Measurements from ENCODE around the gene INSYN2A. TPM values are rescaled to one million over a fixed set of nuclear protein-coding genes. Genes with fewer than 3 reads are reported as not detected.

Gene INSYN2A
- total RNA-seq, 1 experiment from 2014 or later: 0.13 TPM

DNA sequence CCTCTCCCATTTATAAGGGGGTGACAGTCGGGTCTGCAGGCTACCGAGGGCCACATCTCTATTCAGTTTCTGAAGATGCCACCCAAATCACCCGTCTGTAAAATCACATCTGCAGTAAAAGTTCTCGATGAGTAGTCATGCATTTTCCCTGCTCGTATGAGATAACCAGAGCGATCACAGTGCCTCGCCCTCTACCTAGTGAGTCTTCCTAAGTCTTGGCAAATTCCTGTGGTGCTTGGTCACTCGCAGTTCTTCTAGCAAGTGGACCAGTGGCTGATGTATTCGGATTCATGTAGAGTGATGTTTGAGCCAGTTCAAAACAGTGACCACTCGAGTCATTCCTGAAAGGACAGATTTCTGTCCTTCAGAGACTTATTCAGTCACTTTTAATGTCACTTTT is 44.9 kb downstream of the INSYN2A start:
- H3K36me3 Mint-ChIP-seq: no peaks in the 10 kb centered on the region
- DNase-seq (ENCODE audit: low spot score) (no peak), ATAC-seq (no peak)
- peaks cover 63% of the 10 kb centered on the region for H3K4me1 Mint-ChIP-seq
- TF ChIP-seq CREM (CRISPR knock-in tag; IDR thresholded peaks at IDR 0.05) (no peak), CBFB (CRISPR knock-in tag; IDR thresholded peaks at IDR 0.05; ENCODE audit: low read depth) (no peak), SP1 (CRISPR knock-in tag; conservative IDR thresholded peaks at IDR 0.05) (no peak), ZNF423 (CRISPR knock-in tag; IDR thresholded peaks at IDR 0.05) (no peak), TEAD1 (CRISPR knock-in tag; IDR thresholded peaks at IDR 0.05) (no peak), TEAD4 (CRISPR knock-in tag; IDR thresholded peaks at IDR 0.05) (no peak), ZNF138 (CRISPR knock-in tag; conservative IDR thresholded peaks at IDR 0.05) (no peak), NFE2L1 (CRISPR knock-in tag; IDR thresholded peaks at IDR 0.05) (no peak), PRRX2 (CRISPR knock-in tag; IDR thresholded peaks at IDR 0.05) (no peak), NFYB (CRISPR knock-in tag; conservative IDR thresholded peaks at IDR 0.05; ENCODE audit: low read depth) (no peak), ZMAT4 (CRISPR knock-in tag; IDR thresholded peaks at IDR 0.05) (no peak), HMGXB4 (CRISPR knock-in tag; IDR thresholded peaks at IDR 0.05) (no peak), ZNF671 (CRISPR knock-in tag; IDR thresholded peaks at IDR 0.05) (no peak), ZNF532 (CRISPR knock-in tag; IDR thresholded peaks at IDR 0.05; ENCODE audit: borderline replicate concordance) (no peak)
- TF ChIP-seq, protein P1, sequence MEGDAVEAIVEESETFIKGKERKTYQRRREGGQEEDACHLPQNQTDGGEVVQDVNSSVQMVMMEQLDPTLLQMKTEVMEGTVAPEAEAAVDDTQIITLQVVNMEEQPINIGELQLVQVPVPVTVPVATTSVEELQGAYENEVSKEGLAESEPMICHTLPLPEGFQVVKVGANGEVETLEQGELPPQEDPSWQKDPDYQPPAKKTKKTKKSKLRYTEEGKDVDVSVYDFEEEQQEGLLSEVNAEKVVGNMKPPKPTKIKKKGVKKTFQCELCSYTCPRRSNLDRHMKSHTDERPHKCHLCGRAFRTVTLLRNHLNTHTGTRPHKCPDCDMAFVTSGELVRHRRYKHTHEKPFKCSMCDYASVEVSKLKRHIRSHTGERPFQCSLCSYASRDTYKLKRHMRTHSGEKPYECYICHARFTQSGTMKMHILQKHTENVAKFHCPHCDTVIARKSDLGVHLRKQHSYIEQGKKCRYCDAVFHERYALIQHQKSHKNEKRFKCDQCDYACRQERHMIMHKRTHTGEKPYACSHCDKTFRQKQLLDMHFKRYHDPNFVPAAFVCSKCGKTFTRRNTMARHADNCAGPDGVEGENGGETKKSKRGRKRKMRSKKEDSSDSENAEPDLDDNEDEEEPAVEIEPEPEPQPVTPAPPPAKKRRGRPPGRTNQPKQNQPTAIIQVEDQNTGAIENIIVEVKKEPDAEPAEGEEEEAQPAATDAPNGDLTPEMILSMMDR (IDR thresholded peaks at IDR 0.05): no peak
- TF ChIP-seq, protein P2, sequence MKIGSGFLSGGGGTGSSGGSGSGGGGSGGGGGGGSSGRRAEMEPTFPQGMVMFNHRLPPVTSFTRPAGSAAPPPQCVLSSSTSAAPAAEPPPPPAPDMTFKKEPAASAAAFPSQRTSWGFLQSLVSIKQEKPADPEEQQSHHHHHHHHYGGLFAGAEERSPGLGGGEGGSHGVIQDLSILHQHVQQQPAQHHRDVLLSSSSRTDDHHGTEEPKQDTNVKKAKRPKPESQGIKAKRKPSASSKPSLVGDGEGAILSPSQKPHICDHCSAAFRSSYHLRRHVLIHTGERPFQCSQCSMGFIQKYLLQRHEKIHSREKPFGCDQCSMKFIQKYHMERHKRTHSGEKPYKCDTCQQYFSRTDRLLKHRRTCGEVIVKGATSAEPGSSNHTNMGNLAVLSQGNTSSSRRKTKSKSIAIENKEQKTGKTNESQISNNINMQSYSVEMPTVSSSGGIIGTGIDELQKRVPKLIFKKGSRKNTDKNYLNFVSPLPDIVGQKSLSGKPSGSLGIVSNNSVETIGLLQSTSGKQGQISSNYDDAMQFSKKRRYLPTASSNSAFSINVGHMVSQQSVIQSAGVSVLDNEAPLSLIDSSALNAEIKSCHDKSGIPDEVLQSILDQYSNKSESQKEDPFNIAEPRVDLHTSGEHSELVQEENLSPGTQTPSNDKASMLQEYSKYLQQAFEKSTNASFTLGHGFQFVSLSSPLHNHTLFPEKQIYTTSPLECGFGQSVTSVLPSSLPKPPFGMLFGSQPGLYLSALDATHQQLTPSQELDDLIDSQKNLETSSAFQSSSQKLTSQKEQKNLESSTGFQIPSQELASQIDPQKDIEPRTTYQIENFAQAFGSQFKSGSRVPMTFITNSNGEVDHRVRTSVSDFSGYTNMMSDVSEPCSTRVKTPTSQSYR (CRISPR knock-in tag; IDR thresholded peaks at IDR 0.05): no peak
- TF ChIP-seq, protein P3, sequence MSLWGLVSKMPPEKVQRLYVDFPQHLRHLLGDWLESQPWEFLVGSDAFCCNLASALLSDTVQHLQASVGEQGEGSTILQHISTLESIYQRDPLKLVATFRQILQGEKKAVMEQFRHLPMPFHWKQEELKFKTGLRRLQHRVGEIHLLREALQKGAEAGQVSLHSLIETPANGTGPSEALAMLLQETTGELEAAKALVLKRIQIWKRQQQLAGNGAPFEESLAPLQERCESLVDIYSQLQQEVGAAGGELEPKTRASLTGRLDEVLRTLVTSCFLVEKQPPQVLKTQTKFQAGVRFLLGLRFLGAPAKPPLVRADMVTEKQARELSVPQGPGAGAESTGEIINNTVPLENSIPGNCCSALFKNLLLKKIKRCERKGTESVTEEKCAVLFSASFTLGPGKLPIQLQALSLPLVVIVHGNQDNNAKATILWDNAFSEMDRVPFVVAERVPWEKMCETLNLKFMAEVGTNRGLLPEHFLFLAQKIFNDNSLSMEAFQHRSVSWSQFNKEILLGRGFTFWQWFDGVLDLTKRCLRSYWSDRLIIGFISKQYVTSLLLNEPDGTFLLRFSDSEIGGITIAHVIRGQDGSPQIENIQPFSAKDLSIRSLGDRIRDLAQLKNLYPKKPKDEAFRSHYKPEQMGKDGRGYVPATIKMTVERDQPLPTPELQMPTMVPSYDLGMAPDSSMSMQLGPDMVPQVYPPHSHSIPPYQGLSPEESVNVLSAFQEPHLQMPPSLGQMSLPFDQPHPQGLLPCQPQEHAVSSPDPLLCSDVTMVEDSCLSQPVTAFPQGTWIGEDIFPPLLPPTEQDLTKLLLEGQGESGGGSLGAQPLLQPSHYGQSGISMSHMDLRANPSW (CRISPR knock-in tag; conservative IDR thresholded peaks at IDR 0.05; ENCODE audit: low read depth): no peak
- TF ChIP-seq, protein P4, sequence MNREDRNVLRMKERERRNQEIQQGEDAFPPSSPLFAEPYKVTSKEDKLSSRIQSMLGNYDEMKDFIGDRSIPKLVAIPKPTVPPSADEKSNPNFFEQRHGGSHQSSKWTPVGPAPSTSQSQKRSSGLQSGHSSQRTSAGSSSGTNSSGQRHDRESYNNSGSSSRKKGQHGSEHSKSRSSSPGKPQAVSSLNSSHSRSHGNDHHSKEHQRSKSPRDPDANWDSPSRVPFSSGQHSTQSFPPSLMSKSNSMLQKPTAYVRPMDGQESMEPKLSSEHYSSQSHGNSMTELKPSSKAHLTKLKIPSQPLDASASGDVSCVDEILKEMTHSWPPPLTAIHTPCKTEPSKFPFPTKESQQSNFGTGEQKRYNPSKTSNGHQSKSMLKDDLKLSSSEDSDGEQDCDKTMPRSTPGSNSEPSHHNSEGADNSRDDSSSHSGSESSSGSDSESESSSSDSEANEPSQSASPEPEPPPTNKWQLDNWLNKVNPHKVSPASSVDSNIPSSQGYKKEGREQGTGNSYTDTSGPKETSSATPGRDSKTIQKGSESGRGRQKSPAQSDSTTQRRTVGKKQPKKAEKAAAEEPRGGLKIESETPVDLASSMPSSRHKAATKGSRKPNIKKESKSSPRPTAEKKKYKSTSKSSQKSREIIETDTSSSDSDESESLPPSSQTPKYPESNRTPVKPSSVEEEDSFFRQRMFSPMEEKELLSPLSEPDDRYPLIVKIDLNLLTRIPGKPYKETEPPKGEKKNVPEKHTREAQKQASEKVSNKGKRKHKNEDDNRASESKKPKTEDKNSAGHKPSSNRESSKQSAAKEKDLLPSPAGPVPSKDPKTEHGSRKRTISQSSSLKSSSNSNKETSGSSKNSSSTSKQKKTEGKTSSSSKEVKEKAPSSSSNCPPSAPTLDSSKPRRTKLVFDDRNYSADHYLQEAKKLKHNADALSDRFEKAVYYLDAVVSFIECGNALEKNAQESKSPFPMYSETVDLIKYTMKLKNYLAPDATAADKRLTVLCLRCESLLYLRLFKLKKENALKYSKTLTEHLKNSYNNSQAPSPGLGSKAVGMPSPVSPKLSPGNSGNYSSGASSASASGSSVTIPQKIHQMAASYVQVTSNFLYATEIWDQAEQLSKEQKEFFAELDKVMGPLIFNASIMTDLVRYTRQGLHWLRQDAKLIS (CRISPR knock-in tag; IDR thresholded peaks at IDR 0.05; ENCODE audit: borderline replicate concordance): no peak
- H3K4me3 Mint-ChIP-seq: no peak overlapping the region
- no peaks in the 10 kb centered on the region for H3K9me3 Mint-ChIP-seq
- POLR2A ChIA-PET: no interaction called here
- H3K27me3 Mint-ChIP-seq (ENCODE audit: low read depth): no peaks in the 10 kb centered on the region
- no peak overlapping the region for H3K27ac Mint-ChIP-seq
- CTCF ChIA-PET: no interaction called here
